MCF 10A (cell line): ENCODE results near the gene SLC39A9. TPM values are rescaled to one million over a fixed set of nuclear protein-coding genes. Genes with fewer than 3 reads are reported as not detected.

ENCODE experiments used
- BruUV-seq: library from RNA; stranded (reverse); fragments of 400-500 nt; replicated peaks from 2 replicates; lab custom pipeline; 2021; lab: Mats Ljungman, UMichigan
- CTCF ChIA-PET: fragments of 300-600 bp; sonication (Branson Sonifier 250); formaldehyde crosslinking; extraction: SDS; loops from one replicate; lab custom pipeline; 2021; ENCODE audit warnings: antibody characterized with exemption, inconsistent platforms; lab: Yijun Ruan, JAX
- POLR2A ChIA-PET: fragments of 300-600, 350-650 bp; sonication (Branson Sonifier 250); formaldehyde crosslinking; extraction: SDS; loops from one replicate; lab custom pipeline; 2020; ENCODE audit warnings: antibody characterized with exemption, inconsistent platforms; lab: Yijun Ruan, JAX
- DNase-seq: peaks from one replicate; pipeline ENCODE4 v3.0.0-alpha.2; 2018; ENCODE audit not compliant: unreplicated experiment
- H3K27ac Mint-ChIP-seq: one replicate; pipeline ENCODE4 v1.8.0; 2022; ENCODE audit warnings: mild to moderate bottlenecking, low read depth, mixed read lengths; ENCODE audit not compliant: unreplicated experiment
- H3K27me3 Mint-ChIP-seq: one replicate; pipeline ENCODE4 v1.8.0; 2022; ENCODE audit warnings: mixed read lengths; ENCODE audit not compliant: insufficient read depth, unreplicated experiment
- H3K36me3 Mint-ChIP-seq: one replicate; pipeline ENCODE4 v1.8.0; 2022; ENCODE audit warnings: mild to moderate bottlenecking, moderate library complexity, mixed read lengths; ENCODE audit not compliant: insufficient read depth, unreplicated experiment
- H3K4me1 Mint-ChIP-seq: one replicate; pipeline ENCODE4 v1.8.0; 2022; ENCODE audit warnings: mixed read lengths; ENCODE audit not compliant: insufficient read depth, unreplicated experiment
- H3K4me3 Mint-ChIP-seq: one replicate; pipeline ENCODE4 v1.8.0; 2022; ENCODE audit warnings: mild to moderate bottlenecking, moderate library complexity, mixed read lengths; ENCODE audit not compliant: unreplicated experiment
- H3K9me3 Mint-ChIP-seq: one replicate; pipeline ENCODE4 v1.8.0; 2022; ENCODE audit warnings: mixed read lengths; ENCODE audit not compliant: unreplicated experiment
- intact Hi-C: fragments of 100-400 bp; cut with micrococcal nuclease; formaldehyde crosslinking; loops from 2 replicates; pipeline ENCODE4 v1.14.1; 2022
- total RNA-seq: library from RNA; stranded (reverse); gene quantifications from 2 replicates; pipeline ENCODE4 v1.2.3, GENCODE V29; 2022
- TF ChIP-seq, protein P1 (sequence below): fragments of 200-600 bp; IDR thresholded peaks from one replicate; pipeline ENCODE4 v1.8.0; 2022; ENCODE audit warnings: antibody characterized with exemption, mild to moderate bottlenecking; ENCODE audit not compliant: unreplicated experiment

SLC39A9 gene
- total RNA-seq, 1 experiment from 2014 or later = 69.7 TPM

- TF ChIP-seq, protein P1, sequence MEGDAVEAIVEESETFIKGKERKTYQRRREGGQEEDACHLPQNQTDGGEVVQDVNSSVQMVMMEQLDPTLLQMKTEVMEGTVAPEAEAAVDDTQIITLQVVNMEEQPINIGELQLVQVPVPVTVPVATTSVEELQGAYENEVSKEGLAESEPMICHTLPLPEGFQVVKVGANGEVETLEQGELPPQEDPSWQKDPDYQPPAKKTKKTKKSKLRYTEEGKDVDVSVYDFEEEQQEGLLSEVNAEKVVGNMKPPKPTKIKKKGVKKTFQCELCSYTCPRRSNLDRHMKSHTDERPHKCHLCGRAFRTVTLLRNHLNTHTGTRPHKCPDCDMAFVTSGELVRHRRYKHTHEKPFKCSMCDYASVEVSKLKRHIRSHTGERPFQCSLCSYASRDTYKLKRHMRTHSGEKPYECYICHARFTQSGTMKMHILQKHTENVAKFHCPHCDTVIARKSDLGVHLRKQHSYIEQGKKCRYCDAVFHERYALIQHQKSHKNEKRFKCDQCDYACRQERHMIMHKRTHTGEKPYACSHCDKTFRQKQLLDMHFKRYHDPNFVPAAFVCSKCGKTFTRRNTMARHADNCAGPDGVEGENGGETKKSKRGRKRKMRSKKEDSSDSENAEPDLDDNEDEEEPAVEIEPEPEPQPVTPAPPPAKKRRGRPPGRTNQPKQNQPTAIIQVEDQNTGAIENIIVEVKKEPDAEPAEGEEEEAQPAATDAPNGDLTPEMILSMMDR = no peak
- ChIA-PET CTCF (interaction anchor here (1.0 to 8.7 kb wide), 3 partner anchors 9 to 223 kb away, joined by 3 to 86 read pairs (median 4); no protein-coding TSS in a partner anchor), POLR2A (no interaction called here)
- no peaks in the 10 kb centered on the region for H3K4me1 Mint-ChIP-seq
- BruUV-seq = no TSS peak
- intact Hi-C loops = no loop called here
- H3K36me3 Mint-ChIP-seq = peaks cover 31% of the 10 kb centered on the region
- H3K9me3 Mint-ChIP-seq = no peaks in the 10 kb centered on the region
- no peaks in the 10 kb centered on the region for H3K27me3 Mint-ChIP-seq
- no peak overlapping the region for H3K4me3 Mint-ChIP-seq
- DNase-seq = no peak
- H3K27ac Mint-ChIP-seq = no peak overlapping the region
Observed at GRCh38 chr14:69464829-69465228, 66.3 kb downstream of the SLC39A9 start.

GRCh38 chr14:69468949-69469348 lies 70.5 kb downstream of the SLC39A9 start:
- Mint-ChIP-seq H3K9me3 (no peaks in the 10 kb centered on the region), H3K27me3 (no peaks in the 10 kb centered on the region), H3K36me3 (peaks cover 6% of the 10 kb centered on the region), H3K4me1 (no peaks in the 10 kb centered on the region), H3K4me3 (no peak overlapping the region), H3K27ac (no peak overlapping the region)
- ChIA-PET CTCF (no interaction called here), POLR2A (no interaction called here)
- no peak for DNase-seq
- TF ChIP-seq, protein P1 = no peak
- intact Hi-C loops = no loop called here
- BruUV-seq = no TSS peak

DNA sequence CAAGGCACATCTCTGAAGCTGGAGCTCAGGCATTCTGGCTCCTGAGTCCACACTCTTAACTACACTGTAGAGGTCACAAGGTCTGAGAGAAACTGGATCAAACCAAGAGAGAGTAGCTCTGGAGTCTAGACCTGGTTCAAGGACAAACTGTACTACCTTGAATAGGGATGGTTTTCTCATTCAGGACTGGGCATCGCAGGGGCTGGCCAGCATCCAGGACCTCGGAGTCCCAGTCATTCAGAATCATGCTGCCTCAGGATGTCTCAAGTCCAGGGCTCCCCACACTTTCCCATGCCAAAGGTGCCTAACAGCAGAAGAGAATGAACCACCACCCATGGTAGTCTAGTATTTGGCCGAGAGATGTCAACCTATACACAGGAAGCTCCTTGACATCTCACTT lies 72.9 kb downstream of the SLC39A9 start:
- Mint-ChIP-seq H3K27ac (no peak overlapping the region), H3K27me3 (no peaks in the 10 kb centered on the region), H3K36me3 (peaks cover 5% of the 10 kb centered on the region), H3K9me3 (no peaks in the 10 kb centered on the region), H3K4me1 (no peaks in the 10 kb centered on the region), H3K4me3 (no peak overlapping the region)
- no peak for DNase-seq
- intact Hi-C loops = no loop called here
- TF ChIP-seq, protein P1 = no peak
- no TSS peak for BruUV-seq
- CTCF ChIA-PET = interaction anchor here (0.6 to 1.4 kb wide), 3 partner anchors 11 to 23 kb away, joined by 4 to 5 read pairs (median 4); no protein-coding TSS in a partner anchor
- POLR2A ChIA-PET = no interaction called here

GRCh38 chr14:69471916-69472315 lies 73.4 kb downstream of the SLC39A9 start:
- Mint-ChIP-seq H3K36me3 (peaks cover 9% of the 10 kb centered on the region), H3K9me3 (no peaks in the 10 kb centered on the region), H3K27me3 (no peaks in the 10 kb centered on the region), H3K4me3 (no peak overlapping the region), H3K27ac (no peak overlapping the region), H3K4me1 (no peaks in the 10 kb centered on the region)
- BruUV-seq = no TSS peak
- TF ChIP-seq, protein P1 = no peak
- ChIA-PET CTCF (interaction anchor here (0.6 to 1.4 kb wide), 3 partner anchors 11 to 24 kb away, joined by 4 to 5 read pairs (median 4); no protein-coding TSS in a partner anchor), POLR2A (no interaction called here)
- DNase-seq = no peak
- intact Hi-C loops = no loop called here
